Measurements from ENCODE around the gene NDUFS7.

The NDUFS7 gene

DNA sequence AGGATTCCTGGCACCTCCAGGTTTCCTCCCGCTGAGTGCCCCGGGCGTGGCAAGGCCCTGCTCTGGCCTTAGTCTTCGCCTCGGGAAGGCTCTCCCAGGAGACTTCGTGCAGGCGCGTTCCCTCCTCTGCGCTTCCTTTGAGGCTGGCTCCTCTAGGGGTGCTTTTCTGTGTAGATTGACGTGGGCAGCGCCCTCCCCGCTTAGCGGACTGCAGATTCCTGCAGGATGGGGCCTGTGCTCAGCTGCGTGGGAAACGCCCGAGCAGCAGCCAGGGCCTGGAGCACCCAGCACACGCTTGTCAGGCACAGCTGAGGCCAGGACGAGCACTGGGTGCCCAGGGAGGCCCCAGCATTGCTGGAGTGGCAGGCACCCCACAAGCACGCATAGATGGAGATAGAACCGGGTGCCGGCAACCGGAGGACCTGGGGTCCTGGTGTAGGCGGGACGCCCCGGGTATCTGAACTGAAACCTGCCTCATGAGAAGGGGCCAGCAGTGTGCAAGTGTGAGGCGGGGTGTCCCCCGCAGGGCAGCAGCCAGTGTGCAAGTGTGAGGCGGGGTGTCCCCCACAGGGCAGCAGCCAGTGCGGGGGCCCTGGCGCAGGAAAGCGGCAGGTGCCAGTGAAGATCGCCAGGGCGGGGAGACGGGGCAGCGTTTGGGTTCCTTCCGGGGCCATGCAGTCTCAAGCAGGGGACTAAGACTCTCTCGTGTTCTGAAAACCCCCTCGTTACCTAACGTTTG, 3.4 kb downstream of the NDUFS7 start:
- no peak for DNase-seq

DNA sequence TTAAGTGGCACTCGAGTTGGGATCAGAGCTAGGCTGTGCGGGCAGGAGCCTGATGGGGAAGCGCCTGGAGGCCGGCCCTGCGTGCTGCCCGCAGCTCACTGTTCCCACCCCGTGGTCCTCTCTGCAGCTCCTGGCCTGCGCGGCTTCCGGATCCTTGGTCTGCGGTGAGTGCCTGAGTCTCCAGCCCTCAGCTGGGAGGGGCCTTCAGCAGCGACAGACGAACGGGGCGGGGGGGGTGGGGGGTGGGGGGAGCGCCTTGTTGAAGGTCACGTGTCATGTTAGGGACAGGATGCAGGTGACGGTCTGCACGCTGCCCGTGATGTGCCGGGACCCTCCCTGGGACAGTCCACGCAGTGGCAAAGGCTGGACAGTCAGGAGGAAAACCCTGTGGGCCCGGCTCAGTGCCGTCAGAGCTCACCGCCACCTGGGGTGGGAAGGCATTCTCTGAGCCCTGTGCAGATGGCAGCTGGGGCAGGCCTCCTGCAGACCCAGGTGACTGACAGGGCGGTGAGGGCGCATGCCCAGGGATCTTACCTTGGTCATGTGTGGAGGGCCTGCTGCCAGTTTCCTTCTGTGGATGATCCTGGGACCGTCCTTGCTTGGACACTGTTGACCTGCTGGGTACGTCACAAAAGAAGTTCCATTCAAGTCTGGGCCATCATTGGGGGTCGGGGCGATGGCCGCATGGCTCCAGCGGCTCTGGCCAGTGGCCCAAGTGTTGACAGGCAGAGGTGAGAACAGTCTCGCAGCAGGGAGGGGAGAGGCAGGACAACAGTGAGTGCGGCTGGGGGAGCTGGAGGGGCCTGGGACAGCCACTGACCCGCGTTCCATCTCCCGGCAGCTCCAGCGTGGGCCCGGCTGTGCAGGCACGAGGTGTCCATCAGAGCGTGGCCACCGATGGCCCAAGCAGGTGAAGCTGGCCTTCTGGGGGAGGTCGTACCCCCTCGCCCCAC, 4.3 kb downstream of the NDUFS7 start:
- DNase-seq: no peak

GRCh38 chr19:1388637-1389026, 4.9 kb downstream of the NDUFS7 start:
- no peak for DNase-seq

- DNase-seq: no peak
Observed at GRCh38 chr19:1389033-1389940, 5.6 kb downstream of the NDUFS7 start.

- no peak for DNase-seq
Observed at GRCh38 chr19:1390890-1391423, 7.2 kb downstream of the NDUFS7 start.

- DNase-seq: no peak
Observed at GRCh38 chr19:1392407-1392806, 8.7 kb downstream of the NDUFS7 start.

DNA sequence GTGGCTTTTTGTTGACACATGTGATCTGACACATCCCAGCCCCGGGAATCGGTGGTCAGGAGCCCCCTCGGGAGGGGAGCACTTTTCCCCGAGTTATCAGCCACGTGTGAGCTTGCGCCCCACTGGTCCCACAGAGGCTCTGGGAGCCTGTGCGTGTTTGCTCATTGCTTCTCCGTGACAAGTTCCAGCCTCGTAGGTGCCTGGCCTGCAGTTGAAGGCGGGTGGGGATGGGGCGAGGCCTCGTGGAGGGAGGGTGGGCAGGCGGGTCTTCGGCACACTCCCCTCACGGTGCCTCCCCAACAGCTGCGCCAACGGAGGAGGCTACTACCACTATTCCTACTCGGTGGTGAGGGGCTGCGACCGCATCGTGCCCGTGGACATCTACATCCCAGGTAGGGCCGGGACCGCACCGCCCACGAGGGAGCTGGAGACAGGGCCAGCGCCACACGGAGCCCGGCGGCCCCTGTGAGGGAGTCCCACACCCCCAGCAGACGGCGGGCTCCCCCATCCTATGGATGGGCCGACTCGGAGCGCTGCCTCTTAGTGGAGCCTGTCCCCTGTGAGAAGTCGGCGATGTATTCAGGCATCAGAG, 9.3 kb downstream of the NDUFS7 start:
- DNase-seq: no peak

- no peak for DNase-seq
Observed at GRCh38 chr19:1393841-1394240, 10.1 kb downstream of the NDUFS7 start.

- no peak for DNase-seq
Observed at GRCh38 chr19:1394252-1395193, 10.8 kb downstream of the NDUFS7 start.

DNA sequence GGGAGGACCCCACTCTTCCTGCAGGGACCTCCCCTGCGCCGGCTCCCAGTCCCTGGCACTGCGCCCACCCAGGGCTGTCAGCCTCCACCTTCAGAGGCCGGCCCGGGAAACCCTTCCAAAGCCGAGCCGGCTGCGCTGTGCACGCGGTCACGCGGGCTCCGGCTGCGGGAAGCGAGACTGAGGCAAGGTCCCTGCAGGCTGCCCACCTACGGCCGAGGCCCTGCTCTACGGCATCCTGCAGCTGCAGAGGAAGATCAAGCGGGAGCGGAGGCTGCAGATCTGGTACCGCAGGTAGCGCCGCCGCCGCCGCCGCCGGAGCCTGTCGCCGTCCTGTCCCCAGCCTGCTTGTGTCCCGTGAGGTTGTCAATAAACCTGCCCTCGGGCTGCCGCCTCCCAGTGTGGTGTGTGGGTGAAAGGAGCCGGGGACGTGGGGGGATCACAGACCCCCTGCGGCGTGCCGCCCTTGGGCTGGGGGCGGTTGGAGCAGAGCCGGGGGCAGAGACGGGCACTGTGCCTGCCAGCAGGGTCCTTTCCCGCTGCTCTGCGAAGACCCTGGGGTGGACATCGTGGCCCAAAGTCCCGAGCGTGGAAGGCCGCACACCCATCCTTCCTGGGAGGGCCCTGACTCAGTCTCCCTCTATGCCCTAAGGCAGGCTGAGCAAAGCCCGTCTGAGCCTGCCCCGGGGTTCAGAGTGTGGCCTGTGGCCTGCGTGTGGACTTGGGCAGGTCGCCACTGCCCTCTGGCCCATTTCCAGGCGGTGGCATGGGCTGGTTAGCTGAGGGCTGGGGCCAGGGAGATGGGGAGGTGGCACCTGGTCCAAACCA, 11.7 kb downstream of the NDUFS7 start:
- DNase-seq: no peak

- no peak for DNase-seq
Observed at GRCh38 chr19:1396019-1396767, 12.5 kb downstream of the NDUFS7 start.

GRCh38 chr19:1396768-1397679, 13.3 kb downstream of the NDUFS7 start:
- DNase-seq: no peak

DNA sequence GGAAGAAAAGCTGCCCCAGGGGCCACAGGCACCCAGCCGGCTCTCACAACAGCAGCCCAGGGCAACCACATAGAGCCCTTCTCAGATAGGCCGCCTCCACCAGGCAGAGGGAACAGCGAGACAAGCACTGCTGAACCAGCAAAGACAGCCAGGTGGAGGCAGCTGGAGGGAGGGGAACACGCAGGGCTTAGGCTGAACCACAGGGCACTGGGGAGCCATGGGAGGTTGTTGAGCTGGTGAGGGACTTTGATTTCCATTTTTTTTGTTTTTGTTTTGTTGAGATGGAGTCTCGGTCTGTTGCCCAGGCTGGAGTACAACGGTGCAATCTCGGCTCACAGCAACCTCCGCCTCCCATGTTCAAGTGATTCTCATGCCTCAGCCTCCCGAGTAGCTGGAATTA, 14.1 kb downstream of the NDUFS7 start:
- no peak for DNase-seq

GRCh38 chr19:1399079-1399478, 15.4 kb downstream of the NDUFS7 start:
- no peak for DNase-seq

GRCh38 chr19:1399745-1400144, 16.0 kb downstream of the NDUFS7 start:
- no peak for DNase-seq

DNA sequence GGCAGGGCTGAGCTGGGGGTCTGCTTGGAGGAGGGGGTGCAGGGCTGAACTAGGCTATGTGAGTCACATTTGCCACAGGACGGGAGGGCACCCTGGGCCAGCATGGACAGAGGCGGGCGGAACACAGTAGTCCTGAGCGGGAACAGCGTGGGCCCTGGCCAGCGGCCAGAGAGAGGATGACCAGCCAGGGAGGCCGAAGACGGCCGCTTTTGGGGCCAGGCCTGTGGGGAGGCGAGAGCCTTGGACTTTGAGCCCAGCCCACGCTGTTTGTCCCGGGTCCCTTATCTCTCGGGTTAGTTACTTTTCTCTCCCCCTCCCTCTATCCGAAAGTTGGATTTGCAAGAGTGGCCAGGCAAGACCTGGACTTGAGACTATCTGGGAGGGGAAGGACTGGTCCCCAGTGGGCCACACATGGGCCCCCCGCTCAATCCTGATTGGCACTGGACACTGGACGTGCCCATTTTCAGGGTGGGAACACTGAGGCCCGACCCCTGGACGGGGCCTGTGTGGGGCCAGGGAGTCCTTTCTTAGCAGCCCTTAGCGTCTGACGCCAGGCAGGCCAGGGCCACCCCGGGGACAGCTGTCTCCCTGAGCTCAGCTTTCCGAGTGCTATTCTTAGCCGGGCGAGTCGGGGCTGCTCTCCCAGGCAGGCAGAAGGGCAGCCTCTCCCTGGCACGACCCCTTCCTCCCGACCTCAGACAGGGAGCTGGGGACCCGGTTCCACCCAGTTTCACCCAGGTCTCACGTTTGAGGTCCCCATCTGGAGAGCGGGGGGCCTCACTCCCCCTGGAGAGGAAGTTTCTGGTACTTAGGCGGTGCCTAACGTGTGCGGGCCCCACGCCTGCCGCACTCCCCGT, 16.8 kb downstream of the NDUFS7 start:
- no peak for DNase-seq
